RKO (cell line): ENCODE results near the gene TNIK.
"Not testable (repeated sequence)": the region's sequence is repeated elsewhere in the genome, so short reads cannot be mapped to it uniquely, and the experiment has no call there.

Experiments used
- DNase-seq: peaks from one replicate; pipeline ENCODE4 v3.0.0-alpha.2; 2016; ENCODE audit warnings: low spot score

TNIK gene

DNA sequence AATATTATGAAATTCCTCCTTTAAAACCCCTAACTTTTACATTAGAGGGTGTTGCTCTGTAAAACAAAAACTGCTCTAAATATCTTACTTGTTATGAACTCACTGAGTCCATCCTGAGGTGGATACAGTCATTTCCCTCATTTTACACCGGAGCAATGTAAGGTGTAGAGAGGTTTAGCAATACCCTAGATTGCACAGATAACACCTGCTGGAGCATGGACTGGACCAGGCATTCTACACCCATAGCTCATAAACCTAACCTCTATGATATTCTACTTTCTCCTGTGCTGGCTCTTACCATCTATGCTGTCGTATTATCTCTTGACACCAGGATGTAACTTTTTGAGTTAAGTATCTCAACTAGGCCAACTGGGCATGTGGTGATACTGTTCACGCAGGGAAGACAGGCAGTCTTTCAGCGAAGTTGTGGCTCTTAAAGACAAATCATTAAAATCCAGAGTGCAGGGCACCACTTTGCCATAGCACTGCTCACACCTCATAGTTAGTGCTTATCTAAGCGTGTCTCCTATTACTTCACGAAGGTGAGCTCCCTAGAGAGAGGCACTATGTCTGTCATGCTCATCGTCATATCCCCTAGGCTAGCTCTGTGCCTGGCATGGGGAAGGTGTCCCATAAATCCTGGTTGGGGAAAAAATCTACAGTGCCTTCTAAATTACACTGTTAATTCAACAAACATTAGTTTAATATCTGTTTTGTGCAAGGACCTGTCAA, 333.6 kb downstream of the TNIK start:
- DNase-seq, result no peak

DNA sequence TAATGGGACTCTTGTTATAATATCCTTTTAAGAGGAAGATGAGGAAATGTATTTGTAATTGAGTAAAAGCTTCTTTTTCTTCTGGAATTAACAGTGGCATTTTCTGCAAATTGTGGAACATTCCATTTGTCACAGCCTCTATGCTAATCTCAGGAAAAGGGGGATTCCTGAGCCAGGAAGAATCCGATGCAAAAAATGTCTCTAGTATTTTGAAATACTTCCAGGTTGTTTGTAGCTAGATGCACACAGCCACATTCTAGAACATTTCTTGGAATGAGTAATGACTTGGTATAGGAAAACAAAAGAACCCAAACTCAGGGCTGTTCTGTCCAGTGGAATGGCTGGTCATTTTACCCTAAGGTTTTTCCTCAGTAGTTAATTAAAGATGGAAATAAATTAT, 335.2 kb downstream of the TNIK start:
- DNase-seq, result no peak

DNA sequence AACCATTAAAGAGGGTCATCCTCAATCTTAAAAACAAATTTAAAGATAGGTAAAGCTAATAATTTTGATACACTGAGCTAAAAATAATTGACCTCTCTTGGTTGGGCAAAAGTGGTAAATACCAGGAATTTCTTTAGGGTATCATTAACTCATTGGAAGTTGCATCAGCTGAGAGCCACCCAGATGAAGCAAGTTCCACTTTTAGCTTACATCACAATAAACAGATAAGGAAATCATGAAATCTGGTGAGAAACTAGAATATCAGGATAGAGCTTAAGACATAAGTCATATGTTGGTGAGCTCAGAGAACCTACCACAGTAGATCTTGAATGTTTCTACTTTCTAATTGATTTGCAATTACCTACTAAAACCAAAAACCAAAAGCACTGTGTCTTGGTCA, 336.3 kb downstream of the TNIK start:
- DNase-seq, result no peak

DNA sequence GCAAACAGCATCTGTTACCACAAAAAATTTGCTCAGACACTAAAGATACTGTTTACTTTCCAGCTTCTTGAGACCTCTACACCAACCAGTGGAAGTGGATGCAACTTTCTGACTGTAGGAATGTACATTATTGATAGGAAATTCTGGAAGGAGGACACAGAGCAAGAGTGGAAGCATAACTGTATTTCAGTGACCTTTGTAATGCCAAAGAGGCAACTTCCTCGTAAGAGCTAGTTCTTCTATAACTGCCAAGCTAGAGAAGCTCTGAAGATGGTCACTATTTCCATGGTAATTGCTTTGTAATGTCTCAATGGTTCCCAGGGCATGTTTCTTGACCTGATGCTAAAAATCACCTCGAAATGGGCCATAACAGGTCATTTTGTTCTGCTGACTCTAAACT, 337.3 kb downstream of the TNIK start:
- DNase-seq, result no peak

DNA sequence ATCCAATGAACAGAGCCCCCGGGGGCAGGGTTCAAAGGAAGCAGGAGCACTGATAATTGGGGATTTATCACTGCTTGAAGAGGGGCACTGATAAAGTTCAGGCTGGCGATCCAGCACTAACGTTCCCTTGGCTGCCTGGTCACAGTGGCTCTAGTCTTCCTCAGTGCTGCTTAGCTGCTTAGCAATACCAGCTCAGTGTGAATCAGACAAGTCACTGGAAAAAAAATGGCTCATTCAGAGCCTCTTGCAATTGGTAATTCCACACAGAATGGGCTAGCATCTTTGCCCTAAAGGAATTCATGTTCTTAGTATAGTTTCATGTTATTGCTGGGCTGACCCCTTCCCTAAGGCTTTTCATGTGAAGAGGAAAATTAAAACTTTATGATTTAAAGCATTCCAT, 338.0 kb downstream of the TNIK start:
- DNase-seq, result peak; percentile 22

DNA sequence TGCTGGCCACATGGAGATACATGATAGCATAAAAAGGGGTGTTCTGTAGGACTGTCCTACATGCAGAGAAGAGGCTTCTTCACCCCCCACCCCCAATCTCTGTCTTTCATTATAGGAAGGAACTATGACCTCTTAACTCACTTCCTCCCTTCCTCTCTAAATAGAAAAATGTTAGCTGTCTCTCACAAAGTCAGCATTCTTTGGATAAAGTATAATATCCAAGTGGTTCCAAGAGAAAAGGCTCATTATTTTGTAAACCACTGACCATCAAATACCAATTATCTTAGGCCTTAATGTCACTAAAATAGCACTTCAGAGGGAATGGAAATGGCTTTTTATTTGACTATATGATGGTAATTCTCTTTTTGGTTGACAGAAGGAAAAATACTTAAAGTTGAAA, 338.4 kb downstream of the TNIK start:
- DNase-seq, result no peak

DNA sequence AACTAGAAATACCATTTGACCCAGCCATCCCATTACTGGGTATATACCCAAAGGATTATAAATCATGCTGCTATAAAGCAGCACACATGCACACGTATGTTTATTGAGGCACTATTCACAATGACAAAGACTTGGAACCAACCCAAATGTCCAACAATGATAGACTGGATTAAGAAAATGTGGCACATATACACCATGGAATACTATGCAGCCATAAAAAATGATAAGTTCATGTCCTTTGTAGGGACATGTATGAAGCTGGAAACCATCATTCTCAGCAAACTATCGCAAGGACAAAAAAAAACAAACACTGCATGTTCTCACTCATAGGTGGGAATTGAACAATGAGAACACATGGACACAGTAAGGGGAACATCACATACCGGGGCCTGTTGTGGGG, 340.8 kb downstream of the TNIK start:
- DNase-seq, result not testable (repeated sequence)

DNA sequence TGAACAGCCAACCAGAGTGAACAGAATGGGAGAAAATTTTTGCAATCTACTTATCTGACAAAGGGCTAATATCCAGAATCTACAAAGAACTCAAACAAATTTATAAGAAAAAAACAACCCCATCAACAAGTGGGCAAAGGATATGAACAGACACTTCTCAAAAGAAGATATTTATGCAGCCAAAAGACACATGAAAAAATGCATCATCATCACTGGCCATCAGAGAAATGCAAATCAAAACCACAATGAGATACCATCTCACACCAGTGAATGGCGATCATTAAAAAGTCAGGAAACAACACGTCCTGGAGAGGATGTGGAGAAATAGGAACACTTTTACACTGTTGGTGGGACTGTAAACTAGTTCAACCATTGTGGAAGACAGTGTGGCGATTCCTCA, 341.2 kb downstream of the TNIK start:
- not testable (repeated sequence) for DNase-seq

DNA sequence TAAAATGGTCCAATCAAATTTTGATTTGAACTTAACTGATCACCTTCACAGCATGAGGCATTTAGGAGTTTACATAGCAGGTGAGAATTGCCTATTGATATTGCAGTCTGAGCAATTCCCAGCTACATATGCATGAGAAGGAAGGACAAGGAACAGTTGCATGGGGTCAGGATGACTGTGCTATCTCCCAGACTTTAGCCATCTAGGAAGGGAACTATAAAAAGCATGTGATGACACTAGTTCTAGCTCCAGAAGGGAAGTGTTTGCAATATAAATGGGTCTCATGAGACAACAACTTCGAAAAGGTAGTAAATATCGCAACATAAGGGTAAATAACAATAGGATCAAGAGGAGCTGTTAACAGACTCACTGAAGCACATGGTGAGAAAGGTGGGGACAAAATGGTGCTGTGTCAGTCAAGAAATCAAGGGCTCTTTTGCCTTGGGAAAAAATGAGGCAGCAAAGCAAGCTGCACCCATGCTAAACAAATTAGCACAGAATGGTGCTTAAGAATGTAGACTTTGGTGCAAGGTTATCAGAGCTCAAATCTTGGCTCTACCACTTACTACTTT, 343.3 kb downstream of the TNIK start:
- no peak for DNase-seq

DNA sequence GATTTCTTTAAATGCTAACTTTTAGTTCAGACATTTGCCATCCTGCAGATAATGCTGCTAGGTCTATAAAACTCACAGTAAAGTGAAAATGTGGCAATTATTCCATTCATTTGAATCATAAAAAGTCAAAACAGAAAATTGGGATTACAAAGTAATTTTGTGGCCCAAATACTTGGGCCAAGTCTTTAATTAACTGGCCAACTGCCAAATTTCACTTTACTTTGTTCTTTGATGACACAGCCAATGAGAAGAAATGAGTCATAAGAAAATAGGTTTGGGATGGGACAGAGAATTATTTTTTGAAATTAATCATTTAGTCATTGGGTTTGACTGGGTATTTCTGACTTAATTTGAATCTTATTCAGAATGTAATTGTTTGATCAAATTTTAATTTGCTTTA, 343.8 kb downstream of the TNIK start:
- peak; percentile 22 for DNase-seq

DNA sequence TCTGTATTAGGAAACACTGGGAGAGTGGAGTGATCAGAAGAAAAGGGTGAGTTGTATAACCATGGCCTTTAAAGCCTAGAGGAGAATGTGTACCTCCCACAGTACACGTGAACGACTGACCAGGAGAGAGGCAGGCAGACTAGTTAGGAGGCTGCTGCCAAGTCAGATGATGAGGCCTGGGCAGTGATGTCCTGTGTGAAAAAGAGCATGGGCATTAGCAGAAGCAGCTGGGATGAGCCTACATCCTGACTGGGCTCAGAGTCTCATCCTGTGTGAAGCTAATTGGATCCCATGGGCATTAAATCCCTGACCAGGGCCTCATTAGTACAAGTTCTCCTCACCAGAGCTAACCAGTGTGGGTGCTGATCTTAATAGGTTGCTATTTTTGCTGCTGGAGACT, 344.5 kb downstream of the TNIK start:
- DNase-seq, result no peak

DNA sequence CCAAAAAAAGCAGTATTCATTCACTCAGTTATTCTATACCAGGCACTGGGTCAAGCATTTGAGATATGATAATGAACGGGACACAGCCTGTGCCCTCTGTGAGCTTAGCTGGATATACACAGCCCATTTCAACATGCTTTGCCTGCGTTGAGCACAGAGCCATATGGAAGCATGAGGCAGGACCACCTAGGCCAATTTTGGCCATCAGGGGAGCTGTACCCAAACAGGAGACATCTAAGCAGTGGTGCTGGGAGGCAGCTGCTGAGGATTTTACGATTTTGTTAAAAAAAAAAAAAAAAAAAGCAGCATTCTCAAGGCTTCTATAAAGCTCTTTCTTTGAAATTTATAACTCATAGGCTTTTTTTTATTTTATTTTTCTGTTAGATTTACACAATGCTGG, 346.5 kb downstream of the TNIK start:
- no peak for DNase-seq

DNA sequence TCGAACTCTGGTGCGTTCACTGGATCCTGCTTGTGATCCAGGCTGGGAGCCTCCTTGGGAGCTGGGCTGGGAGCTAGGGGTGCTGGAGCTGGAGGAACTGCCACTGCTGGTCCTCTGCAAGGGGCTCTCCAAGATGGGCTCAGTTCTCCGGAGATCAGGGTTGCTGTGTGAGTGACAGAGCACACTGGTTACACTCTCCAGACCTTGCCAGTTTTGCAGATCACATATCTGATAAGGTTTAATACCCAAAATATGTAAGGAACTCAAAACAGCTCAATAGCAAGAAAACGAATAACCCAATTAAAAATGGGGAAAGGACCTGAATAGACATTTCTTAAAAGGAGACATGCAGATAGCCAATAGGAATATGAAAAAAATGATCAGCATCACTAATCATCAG, 349.5 kb downstream of the TNIK start:
- no peak for DNase-seq

DNA sequence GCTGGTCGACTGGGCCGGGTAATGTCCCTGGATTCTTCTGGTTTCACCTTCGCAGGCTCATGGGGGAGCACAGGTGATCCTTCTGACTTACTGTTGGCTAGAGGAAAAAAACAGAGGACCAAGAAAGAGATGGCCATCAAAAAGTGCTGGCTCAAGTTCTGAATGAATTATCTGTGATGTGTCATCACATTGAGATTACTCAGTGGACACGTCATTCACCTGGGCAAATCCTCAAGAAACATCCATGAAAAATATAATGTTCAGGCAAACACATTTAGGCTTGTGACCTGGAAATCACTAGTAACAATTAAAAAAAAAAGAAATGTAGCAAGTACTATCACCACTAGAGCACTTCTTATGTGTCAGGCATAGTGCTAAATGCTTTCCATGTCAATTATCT, 352.1 kb downstream of the TNIK start:
- DNase-seq, result peak; percentile 41

DNA sequence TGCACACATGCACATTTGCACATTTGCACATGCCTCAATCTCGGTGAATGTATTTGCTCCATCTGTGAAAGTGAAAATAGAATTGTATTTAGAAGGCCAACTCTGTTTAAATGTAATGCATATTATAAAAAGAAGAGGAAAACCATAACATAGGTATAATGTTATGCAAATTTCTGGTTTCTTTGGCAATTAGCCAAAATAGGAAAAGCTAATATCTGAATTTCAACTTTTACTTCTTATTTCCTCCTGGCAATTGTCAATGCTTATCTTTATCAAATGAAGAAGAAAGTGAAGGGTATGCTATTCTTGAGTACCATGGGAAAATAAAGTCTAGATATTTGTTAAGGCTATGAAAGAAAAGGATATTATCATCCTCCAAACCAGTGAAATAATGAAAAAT, 357.0 kb downstream of the TNIK start:
- no peak for DNase-seq

DNA sequence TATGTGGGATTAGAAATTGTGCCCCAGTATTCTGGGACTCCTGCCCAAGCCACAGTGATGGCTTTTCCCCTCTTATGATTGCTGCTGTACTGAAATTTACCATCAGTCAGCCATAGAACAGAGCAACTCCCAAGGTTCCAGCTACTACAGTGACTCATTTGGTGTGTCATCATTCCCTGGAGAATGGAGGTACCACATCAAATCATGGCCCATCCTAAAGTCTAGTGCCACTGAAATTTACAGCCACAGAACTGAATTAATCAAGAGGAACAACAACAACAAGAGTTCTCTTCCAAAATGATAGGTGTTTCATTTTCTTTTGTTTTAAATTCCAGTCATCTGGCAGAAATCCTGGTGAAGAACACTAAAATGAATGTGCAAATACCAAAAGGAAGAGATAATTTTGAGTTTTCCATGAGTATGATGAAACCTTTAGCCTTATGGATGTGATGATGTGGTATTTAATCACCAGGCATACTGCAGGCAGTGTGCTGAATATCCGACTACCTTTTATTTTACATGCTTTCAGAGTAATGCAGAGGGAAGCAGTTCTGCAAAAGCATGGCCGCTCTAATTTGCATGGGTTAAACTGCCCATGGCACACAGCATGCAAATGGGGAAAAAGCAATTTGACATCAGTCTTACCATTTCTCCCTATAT, 358.1 kb downstream of the TNIK start:
- DNase-seq, result peak; percentile 39

DNA sequence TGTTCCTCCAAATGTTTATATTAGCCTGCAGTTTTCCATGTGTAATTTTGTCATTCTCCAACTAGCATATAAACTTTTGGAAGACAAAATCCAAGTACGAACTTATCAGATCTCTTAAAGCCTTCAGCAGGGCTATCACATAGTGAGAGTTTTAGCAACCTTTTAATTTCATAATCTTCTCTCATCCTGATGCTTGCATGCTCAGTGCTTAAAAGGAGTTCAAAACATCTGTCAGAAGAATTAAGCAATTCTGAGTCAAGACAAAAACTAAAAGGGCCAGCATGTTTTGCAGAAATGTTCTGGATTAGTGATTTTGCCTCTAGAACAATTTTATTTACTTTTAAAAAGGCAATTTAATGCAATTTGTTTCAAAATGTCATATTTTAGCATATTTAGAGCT, 360.3 kb downstream of the TNIK start:
- DNase-seq, result no peak

DNA sequence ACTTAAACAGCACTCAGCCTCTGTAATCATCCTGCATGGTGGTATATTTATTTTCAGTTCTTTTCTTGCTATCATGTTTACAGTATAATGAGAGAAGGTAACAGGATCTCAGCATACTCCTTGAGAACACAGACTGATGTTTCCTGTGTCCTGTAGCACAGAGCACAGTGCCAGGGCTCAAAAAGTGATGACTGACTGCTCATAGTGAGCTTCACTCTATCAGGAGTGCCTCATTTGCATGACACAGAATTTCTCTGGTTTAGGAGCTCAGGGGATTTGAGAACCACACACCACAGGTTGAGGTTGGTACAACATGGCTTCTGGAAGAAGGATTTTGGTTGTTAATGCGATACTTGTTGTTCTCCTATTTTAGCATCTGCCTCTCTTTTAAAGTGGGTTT, 365.1 kb downstream of the TNIK start:
- DNase-seq, result no peak

DNA sequence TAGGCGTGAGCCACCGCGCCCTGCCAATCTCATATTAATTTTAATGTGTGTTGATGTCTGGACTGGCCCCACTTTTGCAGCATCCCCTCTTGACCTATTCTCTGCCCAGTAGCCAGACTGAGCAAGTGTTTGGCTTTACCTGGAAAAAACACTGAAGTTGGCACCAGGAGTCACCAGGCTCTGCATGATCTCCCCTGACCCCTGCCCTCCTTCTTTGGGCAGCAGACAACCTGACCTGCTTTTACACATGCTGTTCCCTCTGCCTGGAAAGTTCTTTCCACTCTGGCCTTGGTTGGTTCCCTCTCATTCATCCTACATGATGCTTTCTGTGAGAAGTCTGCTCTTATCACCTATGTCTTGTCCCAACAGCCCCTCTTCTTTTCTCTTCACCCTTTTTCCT, 365.8 kb downstream of the TNIK start:
- no peak for DNase-seq

DNA sequence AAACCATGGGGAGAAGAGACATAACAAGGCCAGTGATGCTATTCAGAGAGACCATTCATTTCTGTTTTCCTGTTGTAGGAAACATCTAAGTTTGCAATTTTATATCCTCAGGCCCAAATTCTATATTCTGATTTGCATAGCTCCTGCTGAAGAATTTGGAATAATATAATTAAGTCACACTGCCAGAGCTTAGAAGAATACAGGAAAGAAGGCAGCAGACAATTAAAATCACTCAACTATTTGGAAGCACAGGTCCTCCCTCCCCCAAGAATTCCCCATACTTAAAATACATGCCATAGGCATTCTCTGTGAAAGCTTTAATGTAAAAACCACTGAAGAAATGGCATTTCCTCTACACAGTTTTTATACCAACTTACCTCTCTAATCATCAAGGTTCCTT, 366.7 kb downstream of the TNIK start:
- no peak for DNase-seq

DNA sequence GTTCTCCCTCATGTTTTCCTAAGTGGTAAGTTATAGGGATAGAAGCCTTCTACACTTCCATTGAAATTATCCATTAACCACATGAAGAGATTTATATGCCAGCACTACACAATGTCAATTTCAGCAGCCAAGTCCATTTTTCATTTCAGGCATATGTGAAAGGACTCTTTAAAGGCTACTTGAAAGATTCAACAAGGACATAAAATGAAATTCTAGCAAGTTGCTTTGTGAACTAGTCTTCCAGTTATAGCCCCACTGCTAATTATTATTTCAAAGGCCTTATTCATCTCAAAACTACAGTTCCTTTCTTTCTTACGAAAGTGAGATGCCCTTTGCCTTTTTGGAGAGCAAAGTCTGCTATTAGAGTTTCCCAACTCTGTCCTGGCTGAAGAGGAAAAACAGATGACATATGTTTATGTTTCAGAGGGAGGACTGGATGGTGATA, 367.7 kb downstream of the TNIK start:
- no peak for DNase-seq

DNA sequence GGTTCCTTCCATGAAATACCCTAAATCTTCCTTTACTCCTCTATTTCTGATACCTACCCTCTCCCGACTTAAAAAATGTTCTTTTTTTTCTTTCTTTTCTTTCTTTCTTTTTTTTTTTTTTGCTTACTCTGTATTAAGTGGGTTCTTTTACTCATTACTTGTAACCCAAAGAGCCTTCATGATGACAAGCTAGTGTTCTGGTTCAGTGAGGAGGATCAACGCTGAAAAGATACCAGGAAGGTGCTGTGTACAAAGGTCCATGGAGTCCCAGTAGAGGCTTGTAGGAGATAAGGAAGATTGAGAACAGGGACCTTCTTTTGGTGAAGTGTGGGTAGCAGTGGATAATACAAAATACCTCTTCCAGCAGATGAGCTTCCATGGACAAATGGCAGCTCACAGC, 369.9 kb downstream of the TNIK start:
- no peak for DNase-seq

DNA sequence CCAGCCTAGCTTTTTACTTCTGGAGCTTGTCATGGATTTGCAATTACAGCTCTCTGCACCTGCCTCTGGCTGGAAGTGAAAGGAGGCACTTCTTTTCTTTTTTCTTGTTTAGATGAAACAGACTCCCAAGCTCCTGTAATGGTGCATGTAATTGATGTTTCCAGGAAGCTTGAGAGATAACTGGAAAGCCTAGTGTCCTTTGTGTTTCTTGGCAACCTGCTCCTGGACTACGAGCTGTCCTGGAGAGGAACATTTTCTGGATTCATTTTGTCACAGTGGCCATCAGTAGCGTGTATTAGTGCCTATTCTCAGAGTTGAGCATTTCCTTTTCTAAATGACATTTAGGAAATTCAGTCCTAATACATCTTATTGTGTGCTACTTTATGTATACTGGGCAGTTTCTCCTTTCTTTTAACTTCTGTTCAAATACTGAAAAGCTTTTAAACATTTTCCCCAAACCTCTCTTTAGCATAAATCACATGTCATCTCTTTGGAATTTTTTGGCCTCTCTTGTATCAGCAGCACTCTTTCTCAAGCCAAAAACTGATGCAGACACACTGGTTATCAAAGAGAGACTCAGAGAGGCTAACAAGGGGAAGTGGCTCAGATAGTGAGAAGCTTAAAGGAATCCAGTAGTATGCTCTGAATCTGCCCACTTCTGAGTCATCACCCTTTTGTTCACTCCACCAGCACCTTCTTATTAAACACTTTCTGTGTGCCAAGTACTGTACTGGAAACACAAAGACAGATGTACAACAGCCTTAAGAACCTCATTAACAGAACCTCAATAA, 371.0 kb downstream of the TNIK start:
- peak; percentile 48 for DNase-seq
